Hematopoietic multipotent progenitor cell (in vitro differentiated cells): Measurements from ENCODE around the gene ATOX1. TPM values are rescaled to one million over a fixed set of nuclear protein-coding genes. Genes with fewer than 3 reads are reported as not detected.

ENCODE experiments used
- DNase-seq, 3 donors: peaks; one replicate each; pipeline ENCODE4 v3.0.0-alpha.2; 2011 to 2015; ENCODE audit warnings: low read depth in 2 of 3, low spot score in 2 of 3
- total RNA-seq: library from RNA; depleted of rRNA; stranded (reverse); fragments of >200 nt; gene quantifications from one replicate; pipeline ENCODE4 v1.2.3, GENCODE V29; 2012

The ATOX1 gene
- total RNA-seq, 1 donor = 74.3 TPM

- DNase-seq = no peak
Measured at GRCh38 chr5:151770383-151771258, 12.2 kb upstream of the ATOX1 start.

- no peak for DNase-seq
Measured at GRCh38 chr5:151766975-151767374, 8.5 kb upstream of the ATOX1 start.

GRCh38 chr5:151764801-151765200 is 6.4 kb upstream of the ATOX1 start:
- no peak for DNase-seq

GRCh38 chr5:151758141-151758429 is 346 bp downstream of the ATOX1 start:
- no peak for DNase-seq

GRCh38 chr5:151757233-151758140 is 944 bp downstream of the ATOX1 start:
- DNase-seq = no peak

- no peak for DNase-seq
Measured at GRCh38 chr5:151755383-151755782, 3.0 kb downstream of the ATOX1 start.

GRCh38 chr5:151751593-151751992 is 6.8 kb downstream of the ATOX1 start:
- no peak for DNase-seq

GRCh38 chr5:151751091-151751490 is 7.3 kb downstream of the ATOX1 start:
- DNase-seq = no peak

GRCh38 chr5:151750121-151750520 is 8.3 kb downstream of the ATOX1 start:
- DNase-seq = no peak

- DNase-seq = peak in 2 of 3 donors; percentile 57 to 72
Measured at GRCh38 chr5:151745071-151745705, 13.2 kb downstream of the ATOX1 start.

GRCh38 chr5:151743530-151743929 is 14.9 kb downstream of the ATOX1 start:
- DNase-seq = no peak

- peak in 1 of 3 donors; percentile 12 for DNase-seq
Measured at GRCh38 chr5:151742870-151743294, 15.5 kb downstream of the ATOX1 start.

- DNase-seq = no peak
Measured at GRCh38 chr5:151741678-151742423, 16.6 kb downstream of the ATOX1 start.

- DNase-seq = no peak
Measured at GRCh38 chr5:151740958-151741373, 17.5 kb downstream of the ATOX1 start.

GRCh38 chr5:151740336-151740942 is 18.0 kb downstream of the ATOX1 start:
- DNase-seq = peak in 2 of 3 donors; percentile 56 to 74

- no peak for DNase-seq
Measured at GRCh38 chr5:151739939-151740335, 18.5 kb downstream of the ATOX1 start.

GRCh38 chr5:151739395-151739794 is 19.0 kb downstream of the ATOX1 start:
- DNase-seq = no peak

GRCh38 chr5:151738125-151738848 is 20.1 kb downstream of the ATOX1 start:
- no peak for DNase-seq

- DNase-seq = no peak
Measured at GRCh38 chr5:151737431-151737830, 21.0 kb downstream of the ATOX1 start.
